Measurements from ENCODE around the gene ZNF384. TPM values are rescaled to one million over a fixed set of nuclear protein-coding genes. Genes with fewer than 3 reads are reported as not detected.

ZNF384 gene
- total RNA-seq, 1 donor: 19.4 TPM

DNA sequence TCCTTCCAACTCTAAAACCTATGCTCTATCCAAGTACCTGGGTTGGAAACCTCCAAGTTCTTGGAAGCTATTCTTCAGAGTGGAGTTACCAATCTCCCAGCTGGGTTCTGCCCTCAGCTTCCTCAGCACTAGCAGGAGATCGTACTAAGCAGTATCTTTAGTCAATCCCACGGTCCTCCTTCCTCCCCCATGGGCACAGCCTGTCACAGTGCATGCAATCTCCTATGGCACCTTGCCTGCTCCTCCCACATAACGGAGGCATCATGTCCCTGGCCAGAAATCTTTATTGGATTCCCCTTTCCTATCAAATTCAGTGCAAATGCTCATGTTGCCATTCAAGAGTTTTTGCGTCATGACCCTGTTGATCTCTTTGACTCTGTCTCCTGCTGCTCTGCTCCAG lies 48.0 kb downstream of the ZNF384 start:
- TF ChIP-seq CTCF (IDR thresholded peaks at IDR 0.05; ENCODE audit: insufficient read depth, low read depth, low read length): no peak
- no peak for DNase-seq (ENCODE audit: low read depth)
- H3K4me3 ChIP-seq (ENCODE audit: low read depth, low read length): no peak overlapping the region

- no peak for TF ChIP-seq CTCF (IDR thresholded peaks at IDR 0.05; ENCODE audit: insufficient read depth, low read depth, low read length)
- no peak overlapping the region for H3K4me3 ChIP-seq (ENCODE audit: low read depth, low read length)
- no peak for DNase-seq (ENCODE audit: low read depth)
These were observed 48.7 kb downstream of the ZNF384 start for GRCh38 chr12:6640497-6640896.

DNA sequence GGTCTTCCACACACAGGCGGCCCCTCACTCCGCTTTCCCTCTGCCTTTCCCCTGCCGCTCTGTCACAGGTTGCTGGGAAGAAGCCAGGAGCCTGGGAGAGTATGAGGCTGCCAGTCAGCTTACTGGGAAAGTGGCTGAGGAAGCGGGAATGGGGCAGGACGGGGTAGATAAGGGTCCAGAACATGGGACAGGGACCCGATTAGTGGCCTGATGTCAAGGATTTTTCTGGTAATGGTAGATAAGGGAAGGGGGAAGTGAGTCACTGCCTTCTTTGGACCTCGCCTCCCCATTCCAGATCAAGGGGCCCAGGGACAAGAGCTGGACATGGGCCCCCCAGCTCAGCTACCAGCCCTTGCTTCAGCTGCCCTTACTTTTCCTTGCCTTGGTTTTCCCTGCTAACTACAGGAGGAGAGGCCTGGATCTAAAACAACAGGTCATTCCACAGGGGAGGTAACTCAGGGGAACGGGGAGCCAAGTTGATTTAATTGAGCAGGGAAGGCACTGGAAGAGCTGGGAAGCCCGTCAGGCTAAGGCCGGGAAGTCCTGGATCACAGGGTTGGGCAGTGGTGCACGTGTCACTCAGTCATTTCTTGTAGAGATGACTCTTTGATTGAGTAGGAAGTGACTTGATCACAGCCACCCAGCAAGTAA lies 49.9 kb downstream of the ZNF384 start:
- no peak overlapping the region for H3K4me3 ChIP-seq (ENCODE audit: low read depth, low read length)
- TF ChIP-seq CTCF (IDR thresholded peaks at IDR 0.05; ENCODE audit: insufficient read depth, low read depth, low read length): no peak

DNA sequence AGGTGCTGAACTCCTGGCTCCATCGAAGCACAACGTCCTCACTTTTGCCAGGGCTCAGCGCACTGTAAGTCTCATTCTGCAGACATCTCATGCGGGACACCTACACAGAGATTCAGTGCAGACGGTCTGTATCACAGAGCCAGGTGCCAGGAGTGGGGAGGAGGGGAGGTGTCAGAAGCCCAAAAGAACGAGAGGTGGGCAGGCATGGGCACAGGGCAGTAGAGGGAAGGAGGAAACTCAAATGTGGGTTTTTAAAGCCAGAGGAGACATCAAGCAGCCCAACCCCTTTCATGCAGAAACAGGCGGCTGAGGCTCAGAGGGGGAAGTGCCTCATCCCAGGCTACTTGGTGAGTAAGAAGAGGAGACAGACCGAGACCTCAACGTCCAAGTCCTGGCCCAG lies 50.9 kb downstream of the ZNF384 start:
- no peak overlapping the region for H3K4me3 ChIP-seq (ENCODE audit: low read depth, low read length)
- DNase-seq (ENCODE audit: low read depth): no peak
- no peak for TF ChIP-seq CTCF (IDR thresholded peaks at IDR 0.05; ENCODE audit: insufficient read depth, low read depth, low read length)

More for the DNA sequence above, 49.9 kb downstream of the ZNF384 start:
- no peak for DNase-seq (ENCODE audit: low read depth)

DNA sequence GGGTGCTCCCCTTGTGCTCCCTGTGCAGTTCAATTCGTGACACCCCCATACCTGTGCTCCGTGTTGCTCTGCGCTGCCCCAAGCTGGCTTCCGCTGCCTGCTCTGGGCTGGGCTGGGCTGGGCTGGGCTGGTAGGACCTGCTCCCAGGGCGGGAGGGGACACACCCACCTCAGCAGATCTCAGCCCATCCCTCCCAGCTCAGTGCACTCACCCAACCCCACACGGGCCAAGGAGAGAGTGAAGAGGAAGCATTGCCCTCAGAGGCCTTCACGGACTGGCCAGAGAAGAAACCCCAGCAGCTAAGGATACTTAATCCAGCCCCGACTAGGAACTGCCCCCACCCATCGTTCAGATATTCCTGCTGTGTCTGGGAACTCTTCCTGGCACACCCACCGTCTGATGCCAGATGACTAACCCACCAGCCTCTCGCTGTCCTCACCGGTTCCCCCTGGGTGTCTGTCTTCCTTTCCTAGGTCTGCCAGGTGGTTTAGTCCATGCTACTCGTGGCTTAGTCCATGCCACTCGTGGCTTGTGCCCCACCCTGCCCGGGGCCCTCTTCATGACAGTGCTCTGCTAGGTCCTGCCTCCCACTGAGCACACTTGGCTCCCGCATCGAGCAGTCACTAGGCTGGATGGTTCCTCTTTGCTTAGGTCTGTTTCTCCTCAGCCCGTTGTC lies 53.2 kb downstream of the ZNF384 start, which contains the start of gene LPAR5:
Gene LPAR5 (minus strand): TSS at position 104 of the 676 bp plus-strand sequence. CDS start 14,711 bp downstream, outside the sequence.
- TF ChIP-seq CTCF (IDR thresholded peaks at IDR 0.05; ENCODE audit: insufficient read depth, low read depth, low read length): no peak
- H3K4me3 ChIP-seq (ENCODE audit: low read depth, low read length): no peak within 1 kb of the TSS
- peak; percentile 29 for DNase-seq (ENCODE audit: low read depth)

DNA sequence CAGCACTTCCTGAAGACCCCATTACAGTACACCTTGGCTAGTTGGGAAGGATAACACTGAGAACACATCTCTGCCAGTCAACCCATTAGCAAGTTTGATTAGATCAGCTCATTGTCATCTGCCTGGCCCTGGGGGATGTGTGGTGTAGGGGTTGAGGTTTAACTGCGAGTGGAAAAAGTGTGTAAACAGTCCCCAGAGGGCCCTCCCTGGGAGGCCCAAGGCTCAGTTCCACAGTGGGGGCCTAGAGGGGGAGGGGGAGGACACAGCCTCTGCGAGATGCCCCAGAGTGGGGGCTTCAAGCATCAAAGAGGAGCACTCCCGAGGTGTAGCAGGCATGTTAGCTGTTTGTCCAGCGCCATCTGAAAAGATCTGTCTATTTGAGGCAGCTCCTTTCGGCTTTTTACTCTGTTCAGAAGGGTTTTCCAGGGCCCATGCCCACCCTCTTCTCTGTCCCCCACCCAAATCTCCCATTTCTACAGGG lies 53.8 kb downstream of the ZNF384 start:
- H3K4me3 ChIP-seq (ENCODE audit: low read depth, low read length): no peak overlapping the region
- no peak for DNase-seq (ENCODE audit: low read depth)
- TF ChIP-seq CTCF (IDR thresholded peaks at IDR 0.05; ENCODE audit: insufficient read depth, low read depth, low read length): no peak
